HPDE6-E6E7 (cell line): ENCODE measurements around the gene DYDC2.
"Not testable (repeated sequence)": the region's sequence is repeated elsewhere in the genome, so short reads cannot be mapped to it uniquely, and the experiment has no call there.

Experiments
- DNase-seq: peaks from one replicate; pipeline ENCODE4 v3.0.0; 2011; ENCODE audit warnings: missing footprints; ENCODE audit errors: extremely low spot score

Gene DYDC2, protein sequence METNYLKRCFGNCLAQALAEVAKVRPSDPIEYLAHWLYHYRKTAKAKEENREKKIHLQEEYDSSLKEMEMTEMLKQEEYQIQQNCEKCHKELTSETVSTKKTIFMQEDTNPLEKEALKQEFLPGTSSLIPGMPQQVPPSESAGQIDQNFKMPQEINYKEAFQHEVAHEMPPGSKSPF

DNA sequence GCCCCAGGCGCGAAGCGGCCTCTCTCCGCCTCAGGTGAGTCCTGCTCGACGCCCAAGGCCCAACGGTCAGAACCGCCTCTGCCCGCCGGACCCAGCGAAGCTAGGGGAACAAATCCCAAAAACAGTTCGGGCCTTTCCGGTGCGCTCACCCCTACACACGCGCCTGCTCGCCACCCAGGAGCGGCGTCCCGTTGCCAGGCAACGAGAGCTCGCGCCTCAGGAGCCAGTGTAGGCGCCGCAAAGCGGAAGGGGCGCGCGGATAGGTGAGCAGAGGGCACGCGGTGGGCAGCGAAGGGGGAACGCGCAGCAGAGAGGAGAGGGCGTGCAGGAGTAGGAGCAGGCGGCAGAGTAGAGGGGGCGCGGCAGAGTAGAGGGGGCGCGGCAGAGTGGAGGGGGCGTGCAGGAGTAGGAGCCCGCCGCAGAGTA, at the start of gene DYDC2, which contains the start of gene DYDC1:
TSS of gene DYDC2 (plus strand) at position 219 of the 426 bp plus-strand sequence. CDS start 5,663 bp downstream, outside the sequence.
TSS of gene DYDC1 (minus strand) at position 193 of the 426 bp plus-strand sequence. CDS start 4,154 bp downstream, outside the sequence.
- no peak for DNase-seq

DNA sequence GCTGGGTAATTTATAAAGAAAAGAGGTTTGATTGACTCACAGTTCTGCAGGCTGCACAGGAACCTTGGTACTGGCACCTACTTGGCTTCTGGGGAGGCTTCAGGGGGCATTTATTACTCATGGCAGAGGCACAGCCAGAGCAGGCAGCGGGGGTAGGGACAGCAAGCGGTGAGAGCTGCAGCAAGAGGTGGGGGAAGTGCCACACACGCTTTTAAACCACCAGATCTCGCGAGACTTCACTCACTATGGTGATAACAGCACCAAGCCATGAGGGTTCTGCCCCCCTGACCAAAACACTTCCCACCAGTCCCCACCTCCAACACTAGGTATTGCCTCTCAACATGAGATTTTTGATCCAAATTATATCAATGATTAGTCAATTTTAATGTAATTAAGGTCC, 43.1 kb upstream of the DYDC2 start:
- DNase-seq, result no peak

DNA sequence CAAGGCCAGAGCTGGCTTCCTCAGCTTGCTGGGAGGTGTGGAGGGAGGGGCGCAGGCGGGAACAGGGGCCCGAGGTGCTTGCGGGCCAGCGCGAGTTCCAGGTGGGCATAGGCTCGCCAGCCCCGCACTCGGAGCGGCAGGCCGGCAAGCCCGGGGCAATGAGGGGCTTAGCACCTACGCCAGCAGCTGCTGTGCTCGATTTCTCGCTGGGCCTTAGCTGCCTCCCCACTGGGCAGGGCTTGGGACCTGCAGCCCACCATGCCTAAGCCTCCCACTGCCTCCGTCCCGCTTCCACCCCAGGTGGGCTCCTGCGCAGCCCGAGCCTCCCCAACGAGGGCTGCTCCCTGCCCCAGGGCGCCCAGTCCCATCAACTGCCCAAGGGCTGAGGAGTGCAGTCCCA, 41.2 kb upstream of the DYDC2 start:
- no peak for DNase-seq

DNA sequence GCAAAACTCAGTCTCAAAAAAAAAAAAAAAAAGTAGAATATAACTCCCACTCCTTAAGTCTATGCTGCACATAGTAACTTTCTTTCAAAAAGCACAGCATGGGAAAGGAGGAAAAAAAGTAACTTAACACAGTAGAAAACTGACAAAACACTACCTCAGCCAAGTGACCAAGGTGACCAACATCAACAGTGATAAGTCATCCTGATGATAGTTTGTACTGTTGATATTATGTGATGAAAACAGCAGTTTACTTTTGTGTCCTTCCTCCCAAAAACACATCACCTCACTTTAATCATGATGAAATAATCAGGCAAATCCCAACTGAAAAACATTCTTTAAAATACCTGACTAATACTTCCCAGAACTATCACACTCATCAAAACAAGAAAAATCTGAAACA, 37.8 kb upstream of the DYDC2 start:
- DNase-seq, result no peak

DNA sequence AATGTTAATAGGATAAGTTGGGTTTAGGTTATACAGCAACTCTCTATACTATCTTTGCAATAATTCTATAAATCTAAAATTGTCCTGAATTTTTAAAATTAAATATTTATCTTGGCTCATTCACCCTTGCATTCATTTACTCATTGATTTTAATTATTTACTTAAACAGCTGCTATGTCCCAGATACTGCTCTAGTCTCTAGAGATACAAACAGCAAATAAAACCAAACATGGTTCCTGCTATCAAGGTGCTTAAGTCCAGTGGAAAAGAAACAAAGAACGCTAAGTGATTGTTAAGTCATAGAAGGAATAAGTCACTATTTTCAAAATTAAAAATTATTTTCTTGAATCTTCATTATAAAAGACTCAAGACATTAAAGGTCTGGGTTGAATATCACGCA, 37.3 kb upstream of the DYDC2 start:
- no peak for DNase-seq

DNA sequence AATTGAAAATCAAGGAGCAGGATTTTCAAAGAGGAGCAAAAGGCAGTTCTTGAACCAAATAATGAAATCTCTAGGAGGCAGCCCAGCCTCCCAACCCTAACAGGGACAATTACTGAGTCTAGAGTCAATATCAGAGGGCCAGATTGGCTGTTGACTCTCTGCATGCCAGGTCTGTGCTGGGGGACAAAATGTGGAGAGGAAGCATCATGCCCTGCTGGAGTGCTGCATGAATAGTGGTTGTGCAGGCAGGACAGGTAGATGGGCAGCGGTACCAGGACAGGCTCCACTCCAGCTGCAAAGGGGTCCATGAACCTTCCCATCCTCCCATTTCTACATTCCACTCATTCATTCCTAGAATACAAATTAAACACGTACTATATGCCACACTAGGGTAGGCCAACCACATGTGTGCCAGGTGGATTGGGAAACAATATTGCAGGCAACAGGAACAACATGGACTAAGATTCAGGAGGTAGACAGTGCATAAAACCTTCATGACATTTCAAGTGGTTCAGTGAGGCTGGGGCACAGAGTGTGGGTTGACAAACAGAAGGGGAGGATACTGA, 36.8 kb upstream of the DYDC2 start:
- no peak for DNase-seq

DNA sequence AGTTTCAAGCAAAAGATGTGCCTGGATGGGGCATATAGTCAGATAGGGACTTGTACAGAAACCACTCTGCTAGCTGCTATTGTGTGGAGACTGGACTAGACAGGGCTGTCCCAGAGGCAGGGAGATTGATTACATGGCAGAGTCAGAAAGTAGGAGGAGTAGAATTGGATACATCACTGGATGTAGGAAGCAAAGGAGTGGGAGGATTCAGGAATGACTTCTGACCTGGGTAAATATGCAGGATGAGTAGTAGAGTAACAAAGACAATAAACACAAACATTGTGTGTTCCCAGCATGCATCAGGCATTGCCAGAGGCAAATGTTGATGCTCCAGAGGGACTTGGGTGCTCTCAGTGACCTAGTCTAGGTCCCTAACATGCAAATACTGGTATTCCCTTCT, 36.2 kb upstream of the DYDC2 start:
- no peak for DNase-seq

DNA sequence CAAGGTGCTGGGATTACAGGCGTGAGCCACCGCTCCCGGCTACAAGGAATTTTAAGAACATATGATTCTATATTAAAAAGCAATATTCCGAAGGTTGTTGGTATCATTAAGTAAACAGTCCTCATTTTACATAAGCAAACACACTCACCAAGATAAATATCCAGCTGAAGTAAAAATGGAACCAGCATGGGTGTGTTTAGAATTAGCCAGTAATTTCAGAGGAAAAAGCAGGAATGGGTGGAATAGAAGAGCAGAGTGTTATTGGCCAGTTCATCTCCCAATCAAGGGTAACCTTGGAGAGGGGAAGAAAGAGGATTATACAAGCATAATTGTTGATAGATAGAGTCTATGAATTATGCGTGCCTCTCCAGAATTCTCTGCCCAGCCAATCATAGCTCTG, 35.4 kb upstream of the DYDC2 start:
- DNase-seq, result no peak

DNA sequence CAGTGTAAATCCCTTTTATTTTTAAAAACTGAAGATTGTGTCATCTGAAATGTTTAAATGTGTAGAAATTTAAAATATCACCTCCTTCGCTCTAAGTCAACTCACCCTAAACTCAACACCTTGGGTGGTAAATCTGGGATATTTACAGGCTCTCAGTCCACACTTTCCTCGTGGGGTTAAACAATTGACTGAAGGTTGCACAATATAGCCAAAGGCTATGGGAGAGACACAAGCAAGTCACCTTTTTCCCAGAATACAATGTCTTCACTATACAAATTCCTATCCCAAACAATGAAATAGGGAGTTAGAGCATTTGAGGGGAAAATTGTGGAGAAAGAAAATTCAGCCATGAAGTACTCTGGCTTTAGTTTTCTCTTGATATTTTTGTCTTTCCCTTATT, 34.4 kb upstream of the DYDC2 start:
- no peak for DNase-seq

DNA sequence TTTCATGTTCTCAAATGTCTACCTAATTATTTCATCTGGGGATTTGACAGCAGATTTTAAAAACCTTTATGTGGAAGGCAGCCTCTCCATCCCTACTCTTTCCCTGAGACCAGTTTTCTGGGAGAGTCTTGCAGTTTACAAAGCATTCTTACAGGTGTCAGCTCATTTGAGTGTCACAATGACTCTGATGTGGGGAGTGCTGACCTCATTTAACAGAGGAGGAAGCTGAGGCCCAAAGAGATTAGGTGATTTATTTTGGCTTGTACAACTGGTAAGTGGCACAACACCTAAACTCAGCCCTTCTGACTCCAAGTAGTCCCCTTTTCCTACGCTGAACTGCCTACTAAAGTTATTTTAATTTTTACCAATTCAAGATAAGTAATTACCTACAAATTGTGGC, 33.9 kb upstream of the DYDC2 start:
- no peak for DNase-seq

DNA sequence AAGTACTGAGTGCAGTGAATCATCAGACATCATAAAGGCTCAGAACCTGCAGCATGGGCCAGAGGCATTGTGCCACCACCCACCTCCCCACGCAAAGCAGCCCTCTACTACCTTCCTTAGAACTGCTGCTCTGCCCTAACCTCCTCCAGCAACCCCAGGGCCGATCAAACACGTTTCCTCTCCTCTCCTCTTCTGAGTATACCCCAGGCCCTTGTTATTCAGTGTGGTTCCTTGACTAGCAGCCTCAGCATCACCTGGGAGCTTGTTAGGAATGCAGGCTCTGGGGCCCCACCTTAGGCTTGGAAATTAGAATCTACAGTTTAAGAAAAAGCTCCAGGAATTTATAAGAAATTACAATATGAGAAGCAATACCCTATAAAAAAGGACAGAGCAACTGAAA, 33.3 kb upstream of the DYDC2 start:
- DNase-seq, result no peak

DNA sequence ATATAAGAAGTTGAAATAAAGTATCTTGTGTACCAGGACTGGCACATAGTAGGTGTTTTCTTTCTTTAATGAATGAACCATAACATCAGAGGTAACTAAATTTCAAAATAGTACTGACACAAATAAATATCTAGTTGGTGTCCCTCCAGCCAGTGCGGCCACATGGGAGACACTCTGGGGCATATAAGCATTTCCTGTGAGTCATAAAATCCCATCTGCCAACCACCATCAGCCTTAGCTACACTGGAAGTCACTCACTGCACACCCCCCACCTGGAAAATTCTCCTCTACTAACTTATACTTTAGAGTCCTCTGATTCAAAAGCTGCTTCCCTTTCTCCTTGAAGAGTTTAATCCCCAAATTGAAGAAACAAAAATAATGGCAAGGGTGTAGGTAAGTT, 32.5 kb upstream of the DYDC2 start:
- no peak for DNase-seq

DNA sequence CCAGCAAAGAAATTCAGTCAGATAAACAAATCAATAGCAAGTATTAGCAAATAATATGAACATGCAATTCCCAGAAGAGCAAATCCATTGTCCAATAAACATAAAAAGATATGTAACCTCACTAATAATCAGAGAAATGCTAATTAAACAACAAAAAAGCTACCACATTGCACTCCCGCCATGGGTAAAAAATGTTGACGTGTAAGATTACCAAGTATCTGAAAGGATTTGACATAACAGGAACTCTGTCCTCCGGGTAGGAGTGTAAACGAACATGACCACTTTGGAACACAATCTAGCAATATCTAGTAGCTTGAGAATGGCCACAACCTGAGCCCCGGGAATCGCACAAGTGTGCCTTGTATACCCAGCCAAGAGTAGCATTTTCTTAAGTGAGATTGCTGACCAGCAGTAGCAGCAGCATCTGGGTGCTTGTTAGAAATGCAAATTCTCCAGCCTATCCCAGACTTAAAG, 31.7 kb upstream of the DYDC2 start:
- no peak for DNase-seq

DNA sequence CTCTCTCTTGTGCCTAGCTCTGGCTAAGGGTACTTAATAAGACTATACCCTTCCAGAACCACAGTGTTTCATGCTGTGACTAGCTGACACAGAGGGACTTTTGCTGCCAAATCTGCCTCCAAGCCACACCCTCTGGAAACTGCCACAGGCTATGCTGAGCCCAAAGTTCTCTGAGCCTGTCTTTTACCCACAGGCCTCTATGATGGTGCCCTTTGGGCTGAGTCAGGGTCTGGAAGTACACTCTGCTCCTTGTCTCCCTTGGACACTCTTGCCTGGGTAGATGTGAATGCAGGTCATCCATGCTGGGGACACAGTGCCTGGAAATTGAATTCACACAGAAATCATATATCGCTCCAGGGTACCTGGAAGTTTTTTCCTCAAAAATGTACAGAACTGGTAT, 22.6 kb upstream of the DYDC2 start:
- no peak for DNase-seq

DNA sequence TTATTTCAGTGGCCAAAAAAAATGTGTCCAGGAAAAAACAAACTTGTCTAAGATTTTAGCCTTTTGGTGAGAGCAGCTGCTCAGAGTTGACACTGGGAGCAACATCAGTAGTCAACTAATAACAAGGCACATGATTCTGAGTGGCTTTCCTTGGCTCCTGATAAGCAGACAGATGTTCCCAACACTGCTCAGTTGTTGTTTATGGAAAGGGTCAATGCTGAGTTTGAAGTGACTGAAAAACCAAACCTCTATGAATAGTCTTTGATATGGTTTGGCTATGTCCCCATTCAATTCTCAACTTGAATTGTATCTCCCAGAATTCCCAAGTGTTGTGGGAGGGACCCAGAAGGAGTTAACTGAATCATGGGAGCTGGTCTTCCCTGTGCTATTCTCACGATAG, 12.3 kb upstream of the DYDC2 start:
- no peak for DNase-seq

DNA sequence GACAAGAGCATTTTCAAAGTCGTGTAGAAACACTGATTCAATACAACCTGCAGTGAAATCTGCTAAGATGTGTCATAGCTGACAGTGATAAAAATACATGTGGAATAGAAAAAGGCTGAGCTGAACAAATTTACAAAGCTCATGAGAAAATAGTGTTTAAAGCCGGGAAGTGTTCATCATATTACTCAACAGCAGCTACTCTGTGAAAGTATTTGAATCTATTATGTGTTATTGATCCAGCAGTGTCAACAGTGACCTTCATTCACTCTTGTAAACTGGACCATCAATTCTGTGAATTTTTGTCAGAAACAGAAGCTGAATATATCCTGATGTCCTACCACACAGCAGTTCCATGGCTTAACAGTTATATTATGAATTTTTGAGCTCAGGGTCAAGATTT, 11.7 kb upstream of the DYDC2 start:
- no peak for DNase-seq

DNA sequence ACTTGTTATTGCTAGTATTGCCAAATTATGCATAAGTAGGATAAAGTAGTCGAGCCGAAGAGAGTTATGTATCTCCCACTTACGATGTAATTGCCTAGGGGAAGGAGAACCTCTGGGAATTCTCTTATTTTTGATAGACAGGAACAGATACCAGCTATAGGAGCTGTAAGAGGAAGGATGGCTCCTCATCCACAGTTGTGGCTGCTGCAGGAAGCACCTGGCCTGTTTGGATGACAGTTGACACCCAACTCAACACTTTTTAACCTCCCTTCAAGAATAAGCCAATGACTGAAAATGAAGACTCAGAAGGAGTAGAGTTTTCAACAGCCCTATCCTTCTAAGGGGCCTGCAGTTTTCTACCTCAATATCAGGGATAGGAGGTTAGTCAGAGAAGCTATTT, 6.3 kb upstream of the DYDC2 start:
- DNase-seq, result no peak

DNA sequence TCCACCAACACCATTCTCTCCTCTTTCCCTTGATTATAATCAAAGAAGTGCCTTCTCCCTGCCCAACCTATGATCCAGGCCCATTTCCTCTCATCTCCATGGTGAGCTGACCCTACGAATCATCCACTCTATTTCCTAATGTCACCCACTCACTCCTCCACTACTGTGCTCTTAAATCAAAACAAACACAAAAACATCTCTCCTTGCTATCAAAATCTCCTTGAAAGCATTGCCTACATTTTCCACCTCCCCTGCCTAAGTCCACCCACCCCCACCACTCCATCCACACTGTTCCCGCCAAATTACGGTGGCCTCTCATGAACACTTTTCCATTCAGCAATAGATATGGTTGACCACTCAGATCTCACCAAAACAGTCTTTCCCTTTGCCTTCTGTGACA, 5.4 kb upstream of the DYDC2 start:
- DNase-seq, result no peak

DNA sequence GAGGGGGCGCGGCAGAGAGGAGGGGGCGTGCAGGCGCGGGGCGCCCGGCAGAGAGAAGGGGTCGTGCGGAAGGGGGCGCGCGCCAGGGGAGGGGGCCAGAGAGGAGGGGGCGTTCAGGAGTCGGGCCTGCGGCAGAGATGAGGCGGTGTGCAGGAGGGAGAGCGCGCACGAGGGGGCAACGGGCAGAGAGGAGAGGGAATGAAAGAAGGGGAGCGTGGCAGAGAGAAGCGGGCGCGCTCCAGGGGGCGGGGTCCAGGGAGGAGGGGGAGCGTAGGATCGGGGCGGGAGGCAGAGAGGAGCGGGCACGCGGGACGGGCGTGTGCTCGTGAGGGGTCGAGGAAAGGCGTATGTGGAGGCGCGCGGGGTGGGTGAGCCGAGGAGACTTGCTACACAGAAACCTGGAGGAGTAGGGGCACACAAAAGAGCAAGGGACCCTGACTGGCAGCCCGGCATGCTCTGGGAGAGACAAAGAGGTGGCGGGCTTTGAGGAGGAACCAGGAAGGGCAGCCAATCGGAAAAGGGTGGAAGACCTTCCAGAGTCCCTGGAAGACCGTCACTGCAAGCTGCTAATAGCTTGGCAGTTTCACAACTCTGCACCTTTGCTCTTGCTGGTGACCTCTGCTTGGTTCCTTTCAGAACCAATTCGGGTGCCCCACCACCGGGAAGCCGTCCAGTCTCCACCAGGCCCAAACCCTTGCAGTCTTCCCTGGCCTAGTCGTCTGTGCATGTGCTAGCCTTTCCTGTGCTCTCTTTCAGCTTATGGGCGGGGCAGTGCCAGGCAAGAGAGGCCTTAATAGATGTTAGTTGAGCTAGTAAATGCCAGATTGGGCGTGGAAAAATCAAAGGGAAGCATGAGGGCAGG, 639 bp downstream of the DYDC2 start:
- DNase-seq, result no peak

DNA sequence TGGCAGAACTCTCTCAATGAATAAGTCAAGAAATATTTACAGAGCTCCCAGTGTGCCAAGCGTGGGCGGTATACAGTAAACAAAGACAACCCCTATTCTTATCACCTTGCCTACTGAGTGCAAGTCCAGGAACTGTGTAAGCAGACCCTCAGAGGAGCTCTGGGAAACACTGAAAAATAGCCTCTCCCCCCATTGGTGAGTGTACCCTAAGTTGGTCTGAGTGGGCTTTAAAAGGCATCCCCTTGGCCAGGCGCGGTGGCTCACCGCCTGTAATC, 1.2 kb downstream of the DYDC2 start:
- no peak for DNase-seq

DNA sequence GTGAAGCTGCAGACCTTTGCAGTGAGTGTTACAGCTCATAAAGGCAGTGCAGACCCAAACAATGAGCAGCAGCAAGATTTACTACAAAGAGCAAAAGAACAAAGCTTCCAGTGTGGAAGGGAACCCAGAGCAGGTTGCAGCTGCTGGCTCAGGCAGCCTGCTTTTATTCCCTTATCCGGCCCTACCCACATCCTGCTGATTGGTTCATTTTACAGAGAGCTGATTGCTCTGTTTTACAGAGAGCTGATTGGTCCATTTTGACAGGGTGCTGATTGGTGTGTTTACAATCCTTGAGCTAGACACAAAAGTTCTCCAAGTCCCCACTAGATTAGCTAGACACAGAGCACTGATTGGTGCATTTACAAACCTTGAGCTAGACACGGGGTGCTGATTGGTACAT, 2.3 kb downstream of the DYDC2 start:
- not testable (repeated sequence) for DNase-seq

DNA sequence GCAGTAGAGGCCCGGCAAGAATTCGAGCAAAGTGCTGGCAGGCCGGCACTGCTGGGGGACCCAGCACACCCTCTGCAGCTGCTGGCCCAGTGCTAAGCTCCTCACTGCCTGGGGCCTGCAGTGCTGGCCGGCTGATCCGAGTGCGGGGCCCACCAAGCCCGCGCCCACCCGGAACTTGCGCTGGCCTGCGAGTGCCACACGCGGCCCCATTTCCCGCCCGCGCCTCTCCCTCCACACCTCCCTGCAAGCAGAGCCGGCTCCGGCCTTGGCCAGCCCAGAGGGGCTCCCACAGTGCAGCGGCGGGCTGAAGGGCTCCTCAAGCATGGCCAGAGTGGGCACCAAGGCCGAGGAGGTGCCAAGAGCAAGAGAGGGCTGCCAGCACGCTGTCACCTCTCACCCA, 3.1 kb downstream of the DYDC2 start:
- no peak for DNase-seq

DNA sequence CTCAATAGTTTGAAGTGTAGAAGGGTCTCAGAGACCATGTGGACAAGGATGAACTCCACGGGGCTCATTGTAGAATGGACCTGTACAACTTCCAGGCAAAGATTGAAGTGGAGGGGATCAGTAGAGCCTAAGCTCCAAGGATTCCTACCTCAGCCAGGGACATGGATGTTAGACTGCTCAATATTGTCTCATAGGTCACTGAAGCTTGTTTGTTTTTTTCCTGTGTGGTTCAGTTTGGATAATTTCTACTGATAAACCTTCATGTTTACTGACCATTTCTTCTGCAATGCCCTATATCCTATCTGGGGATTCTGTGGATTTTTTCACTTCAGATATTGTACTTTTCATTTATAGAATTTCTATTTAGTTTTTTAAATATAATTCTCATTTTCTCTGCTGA, 8.9 kb downstream of the DYDC2 start:
- DNase-seq, result no peak
